HUES6 (cell line): ENCODE results near the gene STARD8.
"Not testable (repeated sequence)": the region's sequence is repeated elsewhere in the genome, so short reads cannot be mapped to it uniquely, and the experiment has no call there.

Experiments
- H3K27ac ChIP-seq: 2 replicates; pipeline ENCODE4 v1.7.0; 2013; ENCODE audit warnings: low read depth, mild to moderate bottlenecking, low read length, inconsistent platforms
- H3K27me3 ChIP-seq: 2 replicates; pipeline ENCODE4 v1.6.1; 2013; ENCODE audit warnings: low read length; ENCODE audit not compliant: control insufficient read depth, insufficient read depth
- H3K36me3 ChIP-seq: 2 replicates; pipeline ENCODE4 v1.6.1; 2013; ENCODE audit warnings: low read length; ENCODE audit not compliant: control insufficient read depth, insufficient read depth
- H3K4me1 ChIP-seq: 2 replicates; pipeline ENCODE4 v1.6.1; 2013; ENCODE audit warnings: low read length; ENCODE audit not compliant: control insufficient read depth, insufficient read depth
- H3K4me3 ChIP-seq: 2 replicates; pipeline ENCODE4 v1.5.1; 2013; ENCODE audit warnings: low read depth, low read length
- H3K9ac ChIP-seq: one replicate; pipeline ENCODE4 v1.6.1; 2013; ENCODE audit warnings: mild to moderate bottlenecking, low read length
- H3K9me3 ChIP-seq: 2 replicates; pipeline ENCODE4 v1.6.1; 2013; ENCODE audit warnings: low read depth, low read length; ENCODE audit not compliant: control insufficient read depth, insufficient read depth

STARD8 gene

GRCh38 chrX:68725756-68726365 lies 78.4 kb downstream of the STARD8 start:
- Histone ChIP-seq H3K4me3 (no peak overlapping the region), H3K4me1 (no peaks in the 10 kb centered on the region), H3K9ac (no peak overlapping the region)

GRCh38 chrX:68726366-68726765 lies 78.9 kb downstream of the STARD8 start:
- Histone ChIP-seq H3K9ac (no peak overlapping the region), H3K9me3 (peaks cover 6% of the 10 kb centered on the region; the same call in 1 of the 2 replicates), H3K27ac (no peak overlapping the region), H3K27me3 (no peaks in the 10 kb centered on the region), H3K36me3 (peaks cover 29% of the 10 kb centered on the region), H3K4me1 (no peaks in the 10 kb centered on the region), H3K4me3 (no peak overlapping the region)

More at GRCh38 chrX:68725756-68726365, 78.4 kb downstream of the STARD8 start:
- no peaks in the 10 kb centered on the region for H3K27me3 ChIP-seq
- no peak overlapping the region for H3K27ac ChIP-seq
- peaks cover 34% of the 10 kb centered on the region for H3K36me3 ChIP-seq
- peaks cover 11% of the 10 kb centered on the region; the same call in 1 of the 2 replicates for H3K9me3 ChIP-seq

- Histone ChIP-seq H3K36me3 (peaks cover 17% of the 10 kb centered on the region), H3K9me3 (peaks cover 6% of the 10 kb centered on the region; the same call in 1 of the 2 replicates), H3K27ac (no peak overlapping the region), H3K4me1 (no peaks in the 10 kb centered on the region), H3K4me3 (no peak overlapping the region), H3K27me3 (no peaks in the 10 kb centered on the region), H3K9ac (no peak overlapping the region)
Measured at GRCh38 chrX:68727696-68728095, 80.2 kb downstream of the STARD8 start.

- Histone ChIP-seq H3K27me3 (no peaks in the 10 kb centered on the region), H3K36me3 (peaks cover 12% of the 10 kb centered on the region; the same call in 1 of the 2 replicates), H3K9me3 (peaks cover 4% of the 10 kb centered on the region; the same call in 1 of the 2 replicates), H3K9ac (no peak overlapping the region), H3K27ac (no peak overlapping the region), H3K4me3 (no peak overlapping the region), H3K4me1 (no peaks in the 10 kb centered on the region; the same call in 1 of the 2 replicates)
Measured at GRCh38 chrX:68728186-68728585, 80.7 kb downstream of the STARD8 start.

- H3K4me1 ChIP-seq, result no peaks in the 10 kb centered on the region; the same call in 1 of the 2 replicates
- peaks cover 3% of the 10 kb centered on the region; the same call in 1 of the 2 replicates for H3K9me3 ChIP-seq
- H3K27me3 ChIP-seq, result no peaks in the 10 kb centered on the region
- no peak overlapping the region for H3K9ac ChIP-seq
- no peak overlapping the region for H3K4me3 ChIP-seq
- H3K27ac ChIP-seq, result no peak overlapping the region
- H3K36me3 ChIP-seq, result no peaks in the 10 kb centered on the region
Measured at GRCh38 chrX:68731254-68731653, 83.8 kb downstream of the STARD8 start.

GRCh38 chrX:68732906-68733493 lies 85.5 kb downstream of the STARD8 start:
- no peaks in the 10 kb centered on the region for H3K36me3 ChIP-seq
- no peaks in the 10 kb centered on the region for H3K27me3 ChIP-seq
- H3K4me3 ChIP-seq, result no peak overlapping the region
- H3K4me1 ChIP-seq, result no peaks in the 10 kb centered on the region; the same call in 1 of the 2 replicates
- H3K27ac ChIP-seq, result no peak overlapping the region
- no peaks in the 10 kb centered on the region; the same call in 1 of the 2 replicates for H3K9me3 ChIP-seq
- no peak overlapping the region for H3K9ac ChIP-seq

GRCh38 chrX:68735266-68735665 lies 87.8 kb downstream of the STARD8 start:
- Histone ChIP-seq H3K4me3 (no peak overlapping the region), H3K27me3 (no peaks in the 10 kb centered on the region), H3K9me3 (no peaks in the 10 kb centered on the region; the same call in 1 of the 2 replicates), H3K36me3 (no peaks in the 10 kb centered on the region), H3K4me1 (no peaks in the 10 kb centered on the region; the same call in 1 of the 2 replicates), H3K9ac (no peak overlapping the region), H3K27ac (no peak overlapping the region)

GRCh38 chrX:68741864-68742263 lies 94.4 kb downstream of the STARD8 start:
- not testable (repeated sequence) for H3K27me3 ChIP-seq, H3K27ac ChIP-seq, H3K4me1 ChIP-seq

GRCh38 chrX:68743754-68744153 lies 96.3 kb downstream of the STARD8 start:
- no peak overlapping the region for H3K4me3 ChIP-seq
- H3K36me3 ChIP-seq, result no peaks in the 10 kb centered on the region
- H3K27ac ChIP-seq, result no peak overlapping the region
- H3K9ac ChIP-seq, result no peak overlapping the region
- no peaks in the 10 kb centered on the region for H3K27me3 ChIP-seq
- H3K4me1 ChIP-seq, result no peaks in the 10 kb centered on the region; the same call in 1 of the 2 replicates
- H3K9me3 ChIP-seq, result peaks cover 4% of the 10 kb centered on the region; the same call in 1 of the 2 replicates

More at GRCh38 chrX:68741864-68742263, 94.4 kb downstream of the STARD8 start:
- not testable (repeated sequence) for H3K9ac ChIP-seq, H3K36me3 ChIP-seq, H3K9me3 ChIP-seq, H3K4me3 ChIP-seq

- Histone ChIP-seq H3K27me3 (peaks cover 3% of the 10 kb centered on the region; the same call in 1 of the 2 replicates), H3K27ac (no peak overlapping the region), H3K4me1 (no peaks in the 10 kb centered on the region; the same call in 1 of the 2 replicates), H3K9me3 (peaks cover 4% of the 10 kb centered on the region; the same call in 1 of the 2 replicates), H3K4me3 (no peak overlapping the region), H3K36me3 (no peaks in the 10 kb centered on the region), H3K9ac (no peak overlapping the region)
Measured at GRCh38 chrX:68746988-68747387, 99.5 kb downstream of the STARD8 start.

- Histone ChIP-seq H3K9me3 (peaks cover 4% of the 10 kb centered on the region; the same call in 1 of the 2 replicates), H3K4me3 (no peak overlapping the region), H3K4me1 (no peaks in the 10 kb centered on the region; the same call in 1 of the 2 replicates), H3K9ac (no peak overlapping the region), H3K27ac (no peak overlapping the region), H3K27me3 (peaks cover 3% of the 10 kb centered on the region; the same call in 1 of the 2 replicates), H3K36me3 (no peaks in the 10 kb centered on the region)
Measured at GRCh38 chrX:68748030-68748429, 100.6 kb downstream of the STARD8 start.
